Limb (tissue), 2 donors: ENCODE data around the gene AGFG1.

Experiments used
- DNase-seq, 2 donors: peaks; one replicate each; pipeline ENCODE4 v3.0.0-alpha.2; 2016; ENCODE audit errors: extremely low spot score in 2 of 2

AGFG1 gene

GRCh38 chr2:227606476-227606875 is 134.5 kb downstream of the AGFG1 start:
- no peak for DNase-seq

GRCh38 chr2:227607941-227608340 is 136.0 kb downstream of the AGFG1 start:
- DNase-seq = no peak

GRCh38 chr2:227608561-227609338 is 136.8 kb downstream of the AGFG1 start:
- DNase-seq = no peak

- DNase-seq = no peak
These were observed 138.2 kb downstream of the AGFG1 start for GRCh38 chr2:227610123-227610522.
